NT2/D1 (cell line): ENCODE measurements around the gene TMEM59L.

ENCODE experiments used
- YY1 ChIP-seq: IDR thresholded peaks from 2 replicates; pipeline ENCODE4 v1.6.1; 2011; ENCODE audit not compliant: insufficient read length, insufficient read depth
- ZNF274 ChIP-seq: IDR thresholded peaks from 2 replicates; pipeline ENCODE4 v1.6.1; 2011; ENCODE audit warnings: mild to moderate bottlenecking, low read depth, low read length

DNA sequence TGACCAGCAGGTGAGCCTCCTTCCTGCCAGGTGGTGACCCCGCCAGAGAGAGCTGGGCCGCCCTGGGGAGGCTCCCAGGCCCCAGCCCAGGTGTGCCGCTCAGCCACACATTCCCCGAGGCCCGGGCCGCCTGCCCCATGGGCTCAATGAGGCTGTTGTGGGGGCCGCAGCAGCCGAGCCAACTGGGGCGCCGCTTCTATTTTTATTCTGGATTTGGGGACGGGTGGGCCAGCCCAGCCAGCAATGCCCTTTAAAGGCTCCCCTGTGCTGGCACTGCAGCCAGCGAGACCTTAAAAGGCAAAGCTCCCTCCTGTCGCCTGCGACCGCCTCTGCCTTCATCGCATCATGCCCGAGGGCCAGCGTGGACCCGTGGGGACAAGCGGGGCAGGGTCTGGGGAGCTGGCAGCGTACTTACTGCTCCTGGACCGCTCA lies 53.1 kb downstream of the TMEM59L start:
- TF ChIP-seq YY1 (no peak), ZNF274 (no peak)
